GM12801 (cell line): ENCODE measurements around the gene SLC24A3.

ENCODE experiments used
- CTCF ChIP-seq: IDR thresholded peaks from one replicate; pipeline ENCODE4 v1.5.1; 2011; ENCODE audit warnings: control low read depth; ENCODE audit not compliant: insufficient read length; ENCODE audit errors: extremely low read depth

Gene SLC24A3

GRCh38 chr20:19275038-19275629 lies 62.7 kb downstream of the SLC24A3 start:
- no peak for TF ChIP-seq CTCF

GRCh38 chr20:19275630-19276071 lies 63.2 kb downstream of the SLC24A3 start:
- TF ChIP-seq CTCF, result no peak

- TF ChIP-seq CTCF, result no peak
Measured at GRCh38 chr20:19277381-19277780, 64.9 kb downstream of the SLC24A3 start.

- no peak for TF ChIP-seq CTCF
Measured at GRCh38 chr20:19283490-19284025, 71.1 kb downstream of the SLC24A3 start.

- TF ChIP-seq CTCF, result no peak
Measured at GRCh38 chr20:19284400-19285178, 72.1 kb downstream of the SLC24A3 start.

DNA sequence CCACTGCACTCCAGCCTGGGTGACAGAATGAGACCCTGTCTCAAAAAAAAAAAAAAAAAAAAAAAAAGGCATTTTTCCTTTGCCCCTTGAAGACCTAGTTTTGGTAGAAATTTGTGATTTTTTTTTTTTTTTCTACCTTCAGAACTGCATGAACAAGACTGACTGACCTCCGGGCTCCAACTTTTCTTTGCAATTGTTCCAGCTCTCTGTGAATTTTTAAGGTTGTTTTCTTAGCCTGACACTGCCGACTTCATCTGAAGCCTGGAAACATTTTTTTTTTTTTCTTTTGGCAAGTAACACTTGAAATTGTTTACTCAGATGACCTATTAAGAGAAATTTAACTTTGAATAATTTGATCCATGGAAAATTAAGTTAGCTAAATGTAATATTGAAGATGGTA lies 73.0 kb downstream of the SLC24A3 start:
- TF ChIP-seq CTCF, result no peak

DNA sequence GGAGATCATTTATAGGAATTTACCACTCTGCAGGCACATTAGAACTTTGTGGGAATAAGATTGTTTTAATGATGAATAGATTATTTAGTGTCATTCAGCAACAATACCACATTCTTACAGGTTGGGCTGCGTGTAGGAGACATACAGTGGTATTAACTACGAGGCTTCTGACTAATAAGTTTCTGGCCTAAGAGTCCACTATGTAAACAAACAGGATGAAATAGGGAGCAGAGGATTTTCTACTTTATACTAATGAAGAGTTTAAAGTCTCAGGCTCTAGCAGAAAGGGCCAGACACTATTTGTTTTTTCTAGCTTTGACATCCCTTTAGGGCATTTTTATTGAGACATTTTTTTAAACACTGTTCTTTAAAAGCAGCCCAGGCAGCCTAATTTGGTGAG lies 75.6 kb downstream of the SLC24A3 start:
- TF ChIP-seq CTCF, result no peak
